ENCODE results near the gene TPSAB1. TPM values are rescaled to one million over a fixed set of nuclear protein-coding genes. Genes with fewer than 3 reads are reported as not detected.

Gene TPSAB1
- total and polyA plus RNA-seq, 10 of the 15 experiments (the other 5 are each of a cell fraction or from before 2014, with no cell fraction given): 0.06 TPM; not detected in 9

- H3K9me3 ChIP-seq (replicated peaks; ENCODE audit: control insufficient read depth, insufficient read depth, low read length): no peaks in the 10 kb centered on the region
- H3K27me3 ChIP-seq (replicated peaks in 1 of 2; ENCODE audit: control insufficient read depth in 2 of 2, insufficient read depth in 2 of 2, low read length in 1 of 2): no peaks in the 10 kb centered on the region
- no peaks in the 10 kb centered on the region for H3K79me2 ChIP-seq (ENCODE audit: control insufficient read depth, insufficient read depth, low read length)
- in situ Hi-C loops (cut with MboI): no loop called here
- CTCF ChIA-PET: no interaction called here
- no peaks in the 10 kb centered on the region for H4K20me1 ChIP-seq (ENCODE audit: control insufficient read depth, insufficient read depth)
- TF ChIP-seq TCF12 (IDR thresholded peaks at IDR 0.05; ENCODE audit: low read depth, low read length) (no peak), IRF3 (IDR thresholded peaks at IDR 0.05) (no peak), SPI1 (IDR thresholded peaks at IDR 0.05; ENCODE audit: borderline replicate concordance, insufficient read depth, low read depth, low read length) (no peak), USF2 (IDR thresholded peaks at IDR 0.05; ENCODE audit: borderline replicate concordance, low read depth, low read length) (no peak), ZBTB11 (CRISPR knock-in tag; IDR thresholded peaks at IDR 0.05) (no peak), RBBP5 (conservative IDR thresholded peaks at IDR 0.05) (no peak), NR2F1 (conservative IDR thresholded peaks at IDR 0.05) (no peak), SKIL (IDR thresholded peaks at IDR 0.05; ENCODE audit: low read depth, poor library complexity, severe bottlenecking) (no peak), MEF2B (IDR thresholded peaks at IDR 0.05; ENCODE audit: partially characterized antibody, poor library complexity, severe bottlenecking) (no peak), EZH2 (IDR thresholded peaks at IDR 0.05; ENCODE audit: borderline replicate concordance, control insufficient read depth, low read depth, low read length) (no peak), NBN (IDR thresholded peaks at IDR 0.05) (no peak)
- BruUV-seq (replicated peaks): no TSS peak
- no peaks in the 10 kb centered on the region for H3K4me1 ChIP-seq (ENCODE audit: control insufficient read depth, insufficient read depth, low read length)
- SMC1A ChIA-PET (ENCODE audit: uncharacterized antibody, unreplicated experiment): no interaction called here
- no peak for ATAC-seq
- WGBS (ENCODE audit: insufficient coverage, insufficient replicate concordance, low lambda C conversion rate, missing lambda C conversion rate): 83% methylated on average over 39 of the region's 43 CpGs
- H3K9ac ChIP-seq (ENCODE audit: control insufficient read depth, insufficient read depth, low read length): no peak overlapping the region
- H3K36me3 ChIP-seq (ENCODE audit: control insufficient read depth in 2 of 2, insufficient read depth in 2 of 2, low read length in 1 of 2): no peaks in the 10 kb centered on the region
- FAIRE-seq: no peak
- no peak overlapping the region for H3K27ac ChIP-seq (ENCODE audit: control insufficient read depth, insufficient read depth)
- H3K4me2 ChIP-seq (ENCODE audit: control insufficient read depth, insufficient read depth): no peak overlapping the region
- no peak overlapping the region for H2AFZ ChIP-seq (ENCODE audit: control insufficient read depth, low read depth, low read length)
- intact Hi-C loops (cut with micrococcal nuclease; ENCODE audit: unreplicated experiment): no loop called here
- H3K4me3 ChIP-seq: no peak overlapping the region
- RAD21 ChIA-PET (ENCODE audit: unreplicated experiment): no interaction called here
- POLR2A ChIA-PET: no interaction called here
- no peak for DNase-seq (ENCODE audit: low read depth, low spot score)
Measured at GRCh38 chr16:1209081-1209480, 31.4 kb upstream of the TPSAB1 start.

Data from GM12878 (cell line).